ENCODE measurements around the gene ERVH48-1. TPM values are rescaled to one million over a fixed set of nuclear protein-coding genes. Genes with fewer than 3 reads are reported as not detected.
"Not testable (repeated sequence)": the region's sequence is repeated elsewhere in the genome, so short reads cannot be mapped to it uniquely, and the experiment has no call there.

ERVH48-1 gene
- total RNA-seq, 6 donors from 2014 or later = 0.09 to 0.33 (median 0.15) TPM; not detected in 2

DNA sequence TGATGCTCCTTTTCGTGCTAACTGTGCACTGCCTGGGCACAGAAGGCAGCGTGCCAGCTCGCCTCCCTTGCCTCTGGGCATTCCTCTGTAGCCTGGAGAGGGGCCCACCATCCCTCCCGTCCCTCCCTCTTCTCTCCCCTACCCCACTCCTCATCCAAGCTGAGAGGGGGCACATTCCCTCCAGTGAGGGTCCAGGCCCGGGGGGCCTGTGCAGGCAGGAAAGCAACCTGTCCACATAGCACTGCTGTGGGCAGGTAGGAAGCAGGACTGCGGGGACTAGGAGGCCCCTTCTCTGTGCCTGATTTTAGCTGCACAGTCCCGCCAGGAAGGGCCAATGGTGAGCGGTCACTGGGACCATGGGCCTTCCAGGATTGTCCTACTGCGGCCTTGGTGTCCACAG, 38.7 kb upstream of the ERVH48-1 start:
- Histone ChIP-seq H3K27me3 (no peaks in the 10 kb centered on the region), H3K27ac (no peak overlapping the region), H3K4me3 (no peak overlapping the region), H3K4me1 (no peaks in the 10 kb centered on the region), H3K36me3 (no peaks in the 10 kb centered on the region), H3K9me3 (no peaks in the 10 kb centered on the region)
- TF ChIP-seq EP300 (IDR thresholded peaks at IDR 0.05) (no peak), POLR2A (IDR thresholded peaks at IDR 0.05) (no peak), POLR2AphosphoS5 (IDR thresholded peaks at IDR 0.05) (no peak)
- TF ChIP-seq, protein P1, sequence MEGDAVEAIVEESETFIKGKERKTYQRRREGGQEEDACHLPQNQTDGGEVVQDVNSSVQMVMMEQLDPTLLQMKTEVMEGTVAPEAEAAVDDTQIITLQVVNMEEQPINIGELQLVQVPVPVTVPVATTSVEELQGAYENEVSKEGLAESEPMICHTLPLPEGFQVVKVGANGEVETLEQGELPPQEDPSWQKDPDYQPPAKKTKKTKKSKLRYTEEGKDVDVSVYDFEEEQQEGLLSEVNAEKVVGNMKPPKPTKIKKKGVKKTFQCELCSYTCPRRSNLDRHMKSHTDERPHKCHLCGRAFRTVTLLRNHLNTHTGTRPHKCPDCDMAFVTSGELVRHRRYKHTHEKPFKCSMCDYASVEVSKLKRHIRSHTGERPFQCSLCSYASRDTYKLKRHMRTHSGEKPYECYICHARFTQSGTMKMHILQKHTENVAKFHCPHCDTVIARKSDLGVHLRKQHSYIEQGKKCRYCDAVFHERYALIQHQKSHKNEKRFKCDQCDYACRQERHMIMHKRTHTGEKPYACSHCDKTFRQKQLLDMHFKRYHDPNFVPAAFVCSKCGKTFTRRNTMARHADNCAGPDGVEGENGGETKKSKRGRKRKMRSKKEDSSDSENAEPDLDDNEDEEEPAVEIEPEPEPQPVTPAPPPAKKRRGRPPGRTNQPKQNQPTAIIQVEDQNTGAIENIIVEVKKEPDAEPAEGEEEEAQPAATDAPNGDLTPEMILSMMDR (IDR thresholded peaks at IDR 0.05) = no peak
- ATAC-seq (ENCODE audit: low FRiP score in 2 of 2) (peak in 1 of 2 donors; percentile 55), DNase-seq (no peak)
- 88 to 95% methylated on average over 8 to 9 of the region's 9 CpGs for WGBS, 2 donors

- Histone ChIP-seq H3K9me3 (no peaks in the 10 kb centered on the region), H3K4me3 (no peak overlapping the region), H3K36me3 (no peaks in the 10 kb centered on the region), H3K4me1 (no peaks in the 10 kb centered on the region), H3K27me3 (no peaks in the 10 kb centered on the region), H3K27ac (no peak overlapping the region)
- WGBS, 2 donors = 81 to 89% methylated on average over 4 to 6 of the region's 6 CpGs
- TF ChIP-seq, protein P1 (IDR thresholded peaks at IDR 0.05) = no peak
- TF ChIP-seq EP300 (IDR thresholded peaks at IDR 0.05) (no peak), POLR2AphosphoS5 (IDR thresholded peaks at IDR 0.05) (no peak), POLR2A (IDR thresholded peaks at IDR 0.05) (no peak)
- ATAC-seq (ENCODE audit: low FRiP score in 2 of 2) (no peak), DNase-seq (no peak)
Observed at GRCh38 chr21:42962380-42963007, 37.1 kb upstream of the ERVH48-1 start.

GRCh38 chr21:42959728-42960127, 34.3 kb upstream of the ERVH48-1 start:
- DNase-seq = no peak
- Histone ChIP-seq H3K9me3 (no peaks in the 10 kb centered on the region), H3K4me3 (no peak overlapping the region), H3K4me1 (peaks cover 0 to 5% (median 3%) of the 10 kb centered on the region in 4 donors), H3K27ac (no peak overlapping the region), H3K27me3 (no peaks in the 10 kb centered on the region), H3K36me3 (no peaks in the 10 kb centered on the region)
- 91 to 97% methylated on average over 3 of the region's 3 CpGs for WGBS, 2 donors
- no peak for ATAC-seq (ENCODE audit: low FRiP score in 2 of 2)
- TF ChIP-seq EP300 (IDR thresholded peaks at IDR 0.05) (no peak), POLR2A (IDR thresholded peaks at IDR 0.05) (no peak), POLR2AphosphoS5 (IDR thresholded peaks at IDR 0.05) (no peak)

GRCh38 chr21:42958122-42958521, 32.7 kb upstream of the ERVH48-1 start:
- H3K36me3 ChIP-seq; ATAC-seq (ENCODE audit: low FRiP score in 2 of 2); H3K4me1 ChIP-seq; H3K9me3 ChIP-seq; H3K4me3 ChIP-seq; DNase-seq; H3K27me3 ChIP-seq; H3K27ac ChIP-seq: not testable (repeated sequence)
- 62 to 73% methylated on average over 6 of the region's 6 CpGs for WGBS, 2 donors

GRCh38 chr21:42956824-42957630, 31.6 kb upstream of the ERVH48-1 start:
- no peaks in the 10 kb centered on the region for H3K9me3 ChIP-seq
- DNase-seq (no peak), ATAC-seq (ENCODE audit: low FRiP score in 2 of 2) (peak; percentile 88 to 97)
- TF ChIP-seq EP300 (IDR thresholded peaks at IDR 0.05) (no peak), POLR2AphosphoS5 (IDR thresholded peaks at IDR 0.05) (no peak), POLR2A (IDR thresholded peaks at IDR 0.05) (no peak)
- TF ChIP-seq, protein P1 (IDR thresholded peaks at IDR 0.05) = no peak
- H3K4me1 ChIP-seq = peaks cover 0 to 5% (median 3%) of the 10 kb centered on the region in 4 donors
- H3K27ac ChIP-seq = no peak overlapping the region
- H3K4me3 ChIP-seq = no peak overlapping the region
- WGBS, 2 donors = 90 to 91% methylated on average over 13 of the region's 13 CpGs
- H3K36me3 ChIP-seq = no peaks in the 10 kb centered on the region
- H3K27me3 ChIP-seq = no peaks in the 10 kb centered on the region

DNA sequence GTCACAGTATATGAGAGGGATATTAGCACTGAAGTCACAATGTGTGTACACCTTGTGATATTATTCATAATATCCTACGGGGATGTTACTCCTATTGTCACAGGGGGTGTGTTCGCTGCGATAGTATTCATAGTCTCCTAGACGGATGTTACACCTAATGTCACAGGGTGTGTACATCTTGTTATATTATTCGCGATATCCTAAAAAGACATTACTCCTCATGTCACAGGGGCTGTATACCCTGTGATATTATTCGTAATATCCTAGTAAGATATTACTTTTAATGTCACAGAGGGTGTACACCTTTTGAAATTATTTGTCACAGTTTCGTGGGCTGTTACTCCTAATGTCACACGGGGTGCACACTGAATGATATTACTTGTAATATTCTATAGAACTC, 25.8 kb upstream of the ERVH48-1 start:
- H3K36me3 ChIP-seq; H3K27ac ChIP-seq; DNase-seq; ATAC-seq (ENCODE audit: low FRiP score in 2 of 2); H3K4me1 ChIP-seq; H3K4me3 ChIP-seq; H3K27me3 ChIP-seq; H3K9me3 ChIP-seq: not testable (repeated sequence)
- 95 to 97% methylated on average over 9 of the region's 9 CpGs for WGBS, 2 donors

GRCh38 chr21:42949094-42949755, 23.8 kb upstream of the ERVH48-1 start:
- not testable (repeated sequence) for H3K4me1 ChIP-seq; H3K27ac ChIP-seq; H3K9me3 ChIP-seq; ATAC-seq (ENCODE audit: low FRiP score in 2 of 2); DNase-seq; H3K27me3 ChIP-seq; H3K36me3 ChIP-seq; H3K4me3 ChIP-seq
- 80 to 83% methylated on average over 13 of the region's 13 CpGs for WGBS, 2 donors

All from upper lobe of left lung (tissue), 6 donors.